ENCODE results near the gene SPN.

The SPN gene

GRCh38 chr16:29641561-29641960 lies 21.5 kb upstream of the SPN start:
- FAIRE-seq (no peak), DNase-seq (ENCODE audit: insufficient read length, low spot score) (no peak)
- TF ChIP-seq, protein P1, sequence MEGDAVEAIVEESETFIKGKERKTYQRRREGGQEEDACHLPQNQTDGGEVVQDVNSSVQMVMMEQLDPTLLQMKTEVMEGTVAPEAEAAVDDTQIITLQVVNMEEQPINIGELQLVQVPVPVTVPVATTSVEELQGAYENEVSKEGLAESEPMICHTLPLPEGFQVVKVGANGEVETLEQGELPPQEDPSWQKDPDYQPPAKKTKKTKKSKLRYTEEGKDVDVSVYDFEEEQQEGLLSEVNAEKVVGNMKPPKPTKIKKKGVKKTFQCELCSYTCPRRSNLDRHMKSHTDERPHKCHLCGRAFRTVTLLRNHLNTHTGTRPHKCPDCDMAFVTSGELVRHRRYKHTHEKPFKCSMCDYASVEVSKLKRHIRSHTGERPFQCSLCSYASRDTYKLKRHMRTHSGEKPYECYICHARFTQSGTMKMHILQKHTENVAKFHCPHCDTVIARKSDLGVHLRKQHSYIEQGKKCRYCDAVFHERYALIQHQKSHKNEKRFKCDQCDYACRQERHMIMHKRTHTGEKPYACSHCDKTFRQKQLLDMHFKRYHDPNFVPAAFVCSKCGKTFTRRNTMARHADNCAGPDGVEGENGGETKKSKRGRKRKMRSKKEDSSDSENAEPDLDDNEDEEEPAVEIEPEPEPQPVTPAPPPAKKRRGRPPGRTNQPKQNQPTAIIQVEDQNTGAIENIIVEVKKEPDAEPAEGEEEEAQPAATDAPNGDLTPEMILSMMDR (IDR thresholded peaks at IDR 0.05; ENCODE audit: insufficient read depth, missing control alignments), result peak; percentile 20

DNA sequence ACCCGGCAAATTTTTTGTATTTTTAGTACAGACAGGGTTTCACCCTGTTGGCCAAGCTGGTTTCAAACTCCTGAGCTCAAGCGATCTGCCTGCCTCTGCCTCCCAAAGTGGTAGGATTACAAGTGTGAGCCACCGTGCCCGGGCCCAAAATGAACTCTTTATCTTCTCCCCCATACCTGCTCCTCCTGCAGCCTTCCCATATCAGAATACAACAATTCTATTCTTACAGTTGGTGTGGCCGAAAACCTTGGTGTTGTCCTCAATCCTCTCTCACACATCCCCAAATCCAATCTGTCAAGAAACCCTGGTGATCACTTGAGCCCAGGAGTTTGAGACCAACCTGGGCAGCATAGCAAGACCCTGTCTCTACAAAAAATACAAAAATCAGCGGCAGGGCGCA lies 19.5 kb upstream of the SPN start:
- DNase-seq (ENCODE audit: insufficient read length, low spot score) (no peak), FAIRE-seq (no peak)
- TF ChIP-seq, protein P1 (IDR thresholded peaks at IDR 0.05; ENCODE audit: insufficient read depth, missing control alignments), result no peak

- no peak for DNase-seq (ENCODE audit: insufficient read length, low spot score)
- FAIRE-seq, result no peak
- TF ChIP-seq, protein P1 (IDR thresholded peaks at IDR 0.05; ENCODE audit: insufficient read depth, missing control alignments), result no peak
Observed at GRCh38 chr16:29644338-29644857, 18.6 kb upstream of the SPN start.

DNA sequence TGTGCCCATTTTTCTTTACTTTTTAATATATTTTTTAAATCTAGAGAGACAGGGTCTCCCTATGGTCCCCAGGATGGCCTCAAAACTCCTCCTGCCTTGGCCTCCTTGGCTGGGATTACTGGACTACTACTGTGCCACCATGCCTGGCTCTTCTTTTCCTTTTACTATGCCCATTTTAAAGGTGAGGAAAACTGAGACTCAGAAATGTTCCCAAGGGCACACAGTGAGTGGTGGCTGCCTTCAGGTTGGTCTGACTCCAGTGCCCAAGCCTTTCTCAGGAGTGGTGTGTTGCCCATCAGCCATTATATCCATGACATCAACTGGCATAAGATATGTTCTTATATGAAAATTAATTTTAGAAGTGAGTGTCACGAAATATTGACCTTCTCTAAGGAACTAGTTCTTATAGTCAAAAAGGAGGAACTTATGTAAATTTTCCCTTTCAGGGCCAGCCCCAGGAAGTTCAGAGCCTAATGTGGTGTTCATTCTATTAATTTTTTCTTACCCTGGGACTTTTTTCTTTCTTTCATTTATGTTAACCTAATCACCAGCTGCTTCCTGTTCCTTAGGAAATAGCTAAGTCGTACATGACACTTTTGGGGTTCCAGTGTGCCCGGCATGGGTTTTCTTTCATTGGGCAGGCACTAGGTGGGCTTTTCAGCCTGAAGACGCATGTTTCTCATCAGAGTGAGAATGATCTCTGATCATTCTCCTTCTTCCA lies 17.9 kb upstream of the SPN start:
- DNase-seq (ENCODE audit: insufficient read length, low spot score), result no peak
- TF ChIP-seq, protein P1 (IDR thresholded peaks at IDR 0.05; ENCODE audit: insufficient read depth, missing control alignments), result no peak
- FAIRE-seq, result no peak

DNA sequence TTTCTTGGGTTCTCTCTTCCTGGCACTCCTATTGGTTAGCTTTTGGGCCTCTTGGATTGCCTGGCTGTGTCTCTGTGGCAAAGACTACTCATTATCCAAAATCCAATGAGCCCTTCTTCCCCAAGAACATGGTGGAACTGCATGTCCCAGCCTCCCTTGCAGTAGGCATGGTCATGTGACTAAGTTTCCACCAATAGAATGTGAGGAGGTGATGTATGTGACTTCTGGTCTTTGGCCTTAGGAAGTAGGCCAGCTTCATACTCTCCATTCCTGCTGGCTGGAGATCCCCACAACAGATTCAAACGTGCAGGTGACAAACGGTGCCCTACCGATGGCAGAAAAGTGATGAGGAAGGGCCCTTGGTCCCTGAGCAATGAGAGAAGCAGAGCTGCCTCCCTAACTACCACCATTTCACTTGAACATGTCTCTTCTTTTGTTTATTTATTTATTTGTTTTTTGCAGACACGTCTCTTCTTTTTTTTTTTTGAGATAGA lies 17.3 kb upstream of the SPN start:
- DNase-seq (ENCODE audit: insufficient read length, low spot score), result no peak
- TF ChIP-seq, protein P1 (IDR thresholded peaks at IDR 0.05; ENCODE audit: insufficient read depth, missing control alignments), result no peak

GRCh38 chr16:29646947-29647346 lies 16.1 kb upstream of the SPN start:
- FAIRE-seq (no peak), DNase-seq (ENCODE audit: insufficient read length, low spot score) (no peak)
- TF ChIP-seq, protein P1 (IDR thresholded peaks at IDR 0.05; ENCODE audit: insufficient read depth, missing control alignments), result no peak

More for the DNA sequence above, 17.3 kb upstream of the SPN start:
- FAIRE-seq, result no peak
